ENCODE measurements around the gene ZNF135.

The ZNF135 gene

DNA sequence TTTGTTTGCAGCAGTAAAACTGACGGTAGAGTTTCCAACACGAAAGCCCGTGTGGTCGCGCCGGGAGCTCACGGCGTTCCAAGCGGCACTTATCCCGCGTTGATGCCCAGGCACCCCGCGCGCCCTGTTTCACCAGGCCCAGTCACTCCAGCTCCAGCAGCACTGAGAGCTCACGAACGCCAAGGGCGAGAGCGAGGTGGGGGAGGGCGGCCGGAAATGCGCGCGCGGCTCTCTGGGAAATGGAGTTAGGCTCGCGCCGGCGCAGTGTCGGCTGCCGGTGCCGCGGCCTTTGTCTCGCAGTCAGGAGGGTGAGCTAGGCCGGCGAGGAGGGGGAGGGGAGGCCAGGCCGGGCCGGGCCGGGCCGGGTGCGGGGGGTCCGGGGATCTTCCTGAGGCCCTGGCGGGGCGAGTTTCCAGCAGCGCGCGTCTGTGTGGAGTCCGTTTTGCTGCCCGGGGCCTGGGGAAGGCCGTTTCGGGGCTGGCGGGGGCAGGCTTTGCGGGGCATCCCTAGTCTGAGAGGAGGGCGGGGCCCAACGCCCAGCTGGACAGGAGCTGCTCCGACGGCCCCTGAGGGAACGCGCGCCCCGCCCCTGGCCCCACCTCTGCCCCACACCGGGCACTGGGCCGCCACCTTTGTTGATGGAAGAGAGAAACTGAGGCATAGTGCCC, at the start of gene ZNF135:
TSS of gene ZNF135 (plus strand) at position 280 of the 668 bp plus-strand sequence. CDS start 721 bp downstream, outside the sequence.
- TF ChIP-seq, protein P1, sequence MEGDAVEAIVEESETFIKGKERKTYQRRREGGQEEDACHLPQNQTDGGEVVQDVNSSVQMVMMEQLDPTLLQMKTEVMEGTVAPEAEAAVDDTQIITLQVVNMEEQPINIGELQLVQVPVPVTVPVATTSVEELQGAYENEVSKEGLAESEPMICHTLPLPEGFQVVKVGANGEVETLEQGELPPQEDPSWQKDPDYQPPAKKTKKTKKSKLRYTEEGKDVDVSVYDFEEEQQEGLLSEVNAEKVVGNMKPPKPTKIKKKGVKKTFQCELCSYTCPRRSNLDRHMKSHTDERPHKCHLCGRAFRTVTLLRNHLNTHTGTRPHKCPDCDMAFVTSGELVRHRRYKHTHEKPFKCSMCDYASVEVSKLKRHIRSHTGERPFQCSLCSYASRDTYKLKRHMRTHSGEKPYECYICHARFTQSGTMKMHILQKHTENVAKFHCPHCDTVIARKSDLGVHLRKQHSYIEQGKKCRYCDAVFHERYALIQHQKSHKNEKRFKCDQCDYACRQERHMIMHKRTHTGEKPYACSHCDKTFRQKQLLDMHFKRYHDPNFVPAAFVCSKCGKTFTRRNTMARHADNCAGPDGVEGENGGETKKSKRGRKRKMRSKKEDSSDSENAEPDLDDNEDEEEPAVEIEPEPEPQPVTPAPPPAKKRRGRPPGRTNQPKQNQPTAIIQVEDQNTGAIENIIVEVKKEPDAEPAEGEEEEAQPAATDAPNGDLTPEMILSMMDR (IDR thresholded peaks at IDR 0.05; ENCODE audit: low read depth, low read length) = no peak
- DNase-seq (ENCODE audit: low read depth, low spot score) = peak; percentile 87
- in situ Hi-C loops (cut with HindIII; ENCODE audit: low sequenced_read_pairs) = no loop called here
- H3K4me3 ChIP-seq (ENCODE audit: low read depth, low read length) = peak within 1 kb of the TSS; percentile 52

DNA sequence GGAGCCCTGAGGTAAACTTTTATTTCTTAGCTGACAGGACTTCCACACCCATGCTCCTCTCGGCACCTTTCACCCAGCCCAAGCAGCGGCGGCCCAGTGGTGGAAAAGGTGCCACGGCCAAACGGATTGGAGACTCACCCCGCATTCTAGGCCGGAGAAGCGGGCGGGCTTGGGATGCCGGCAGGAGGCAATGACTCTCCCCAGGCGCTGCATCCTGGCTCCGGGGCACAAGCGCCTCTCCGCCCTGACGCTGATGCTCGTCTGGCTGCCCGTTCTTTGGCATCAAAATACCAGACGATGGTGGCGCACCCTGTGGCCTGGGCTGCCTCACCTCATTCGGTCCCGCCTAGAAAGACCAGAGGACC, 49.8 kb upstream of the ZNF135 start:
- DNase-seq (ENCODE audit: low read depth, low spot score) = no peak
- in situ Hi-C loops (cut with HindIII; ENCODE audit: low sequenced_read_pairs) = no loop called here
- TF ChIP-seq, protein P1 (IDR thresholded peaks at IDR 0.05; ENCODE audit: low read depth, low read length) = no peak
- H3K4me3 ChIP-seq (ENCODE audit: low read depth, low read length) = peak overlapping the region; percentile 39

DNA sequence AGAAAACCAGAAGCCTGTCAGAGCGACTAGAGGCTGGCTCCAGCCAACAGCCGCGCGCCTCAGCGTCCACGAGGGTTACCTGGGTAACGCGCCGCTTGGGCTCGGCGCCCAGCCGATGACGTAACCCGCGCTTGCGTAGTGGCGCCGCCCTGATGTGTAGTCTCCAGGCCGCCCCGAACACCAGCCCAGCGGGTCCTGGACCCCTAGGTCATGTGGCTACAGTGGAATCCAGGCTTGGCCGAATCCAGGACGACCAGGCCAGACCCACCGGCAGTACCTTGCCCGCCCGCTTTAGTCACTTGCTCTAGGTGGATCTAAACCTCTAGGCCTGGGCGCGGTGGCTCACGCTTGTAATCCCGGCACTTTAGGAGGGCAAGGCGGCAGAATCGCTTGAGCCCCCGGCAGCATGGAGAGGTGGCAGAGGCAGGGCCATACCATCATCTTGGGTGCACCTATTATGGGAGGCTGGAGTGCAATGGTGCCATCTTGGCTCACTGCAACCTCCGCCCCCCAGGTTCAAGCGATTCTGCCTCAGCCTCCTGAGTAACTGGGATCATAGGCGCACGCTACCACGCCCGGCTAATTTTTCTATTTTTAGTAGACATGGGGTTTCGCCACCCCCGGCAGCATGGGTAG, 49.3 kb upstream of the ZNF135 start:
- in situ Hi-C loops (cut with HindIII; ENCODE audit: low sequenced_read_pairs) = no loop called here
- TF ChIP-seq, protein P1 (IDR thresholded peaks at IDR 0.05; ENCODE audit: low read depth, low read length) = no peak
- DNase-seq (ENCODE audit: low read depth, low spot score) = peak; percentile 85
- peak overlapping the region; percentile 39 for H3K4me3 ChIP-seq (ENCODE audit: low read depth, low read length)

DNA sequence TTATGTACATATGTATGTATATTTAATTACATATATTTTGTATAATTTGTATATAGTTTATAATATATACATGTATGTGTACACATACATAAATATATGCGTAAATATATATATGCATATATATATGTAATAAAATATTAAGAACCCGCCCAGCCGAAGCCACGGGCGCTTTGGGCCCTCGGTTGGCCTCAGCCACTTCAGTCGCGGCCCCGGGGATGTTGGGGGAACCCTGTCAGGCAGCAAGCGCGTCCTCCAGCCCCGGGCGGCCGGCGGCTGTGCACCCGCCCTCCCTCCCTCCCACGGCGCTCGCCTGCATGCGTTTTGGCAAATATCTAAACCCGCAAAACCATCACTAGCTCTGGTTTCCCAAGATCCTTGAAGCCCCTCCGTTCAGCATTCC, 48.6 kb upstream of the ZNF135 start:
- H3K4me3 ChIP-seq (ENCODE audit: low read depth, low read length) = no peak overlapping the region
- DNase-seq (ENCODE audit: low read depth, low spot score) = no peak
- TF ChIP-seq, protein P1 (IDR thresholded peaks at IDR 0.05; ENCODE audit: low read depth, low read length) = no peak
- in situ Hi-C loops (cut with HindIII; ENCODE audit: low sequenced_read_pairs) = no loop called here

DNA sequence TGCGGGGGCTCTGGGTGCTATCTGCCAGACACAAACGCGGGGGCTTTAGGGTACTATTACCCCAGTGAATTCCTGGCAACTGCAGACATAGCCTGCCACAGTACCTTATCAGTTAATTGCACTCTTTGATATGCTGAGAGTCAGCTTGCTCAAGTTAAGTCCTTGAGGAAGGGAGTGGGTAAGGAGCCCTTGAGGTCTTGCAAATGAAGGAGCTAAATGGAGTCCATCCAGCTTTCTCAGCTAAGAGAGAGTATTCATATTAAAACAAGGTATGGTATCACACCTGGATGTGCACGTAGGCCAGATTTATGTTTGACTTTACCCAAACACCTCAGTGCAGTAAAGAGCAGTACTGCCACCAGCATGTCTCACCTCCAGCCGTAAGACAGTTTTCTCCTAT, 44.9 kb upstream of the ZNF135 start:
- DNase-seq (ENCODE audit: low read depth, low spot score) = no peak
- in situ Hi-C loops (cut with HindIII; ENCODE audit: low sequenced_read_pairs) = no loop called here
- H3K4me3 ChIP-seq (ENCODE audit: low read depth, low read length) = no peak overlapping the region
- TF ChIP-seq, protein P1 (IDR thresholded peaks at IDR 0.05; ENCODE audit: low read depth, low read length) = no peak

DNA sequence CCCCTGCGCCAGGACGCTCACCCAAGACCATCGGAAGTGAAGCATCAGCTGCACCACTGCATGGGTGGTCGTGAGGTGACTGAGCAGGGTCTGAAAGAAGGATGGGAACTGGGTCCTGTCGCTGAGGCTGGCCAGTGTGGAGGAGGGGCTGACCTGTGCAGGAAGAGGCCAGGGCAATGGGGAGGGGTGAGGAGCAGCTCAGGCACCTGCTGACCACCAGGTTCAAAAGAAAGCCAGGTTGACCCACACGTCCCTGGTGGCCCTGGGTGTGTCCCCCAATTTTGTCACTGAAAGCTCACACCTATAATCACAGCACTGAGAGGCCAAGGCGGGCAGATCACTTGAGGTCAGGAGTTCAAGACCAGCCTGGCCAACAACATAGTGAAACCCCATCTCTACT, 39.0 kb upstream of the ZNF135 start:
- DNase-seq (ENCODE audit: low read depth, low spot score) = no peak
- in situ Hi-C loops (cut with HindIII; ENCODE audit: low sequenced_read_pairs) = no loop called here
- TF ChIP-seq, protein P1 (IDR thresholded peaks at IDR 0.05; ENCODE audit: low read depth, low read length) = no peak
- no peak overlapping the region for H3K4me3 ChIP-seq (ENCODE audit: low read depth, low read length)
